Uterus (tissue), 2 donors: ENCODE results near the gene CTSC.

ENCODE experiments used
- CTCF ChIP-seq, 4 experiments: fragments of 200-600 bp in 2 of 4; fragments of 450-650 bp in 2 of 4; sonication (generic) in 2 of 4; IDR thresholded peaks; one replicate each; pipeline ENCODE4 v1.5.1; 2016 to 2019; ENCODE audit warnings: antibody characterized with exemption in 4 of 4, mild to moderate bottlenecking in 2 of 4, moderate library complexity in 1 of 4
- POLR2A ChIP-seq, 2 donors: fragments of 450-650 bp; IDR thresholded peaks; one replicate each; pipeline ENCODE4 v1.6.1; 2016; ENCODE audit warnings: antibody characterized with exemption in 2 of 2, mild to moderate bottlenecking in 1 of 2, moderate library complexity in 1 of 2

DNA sequence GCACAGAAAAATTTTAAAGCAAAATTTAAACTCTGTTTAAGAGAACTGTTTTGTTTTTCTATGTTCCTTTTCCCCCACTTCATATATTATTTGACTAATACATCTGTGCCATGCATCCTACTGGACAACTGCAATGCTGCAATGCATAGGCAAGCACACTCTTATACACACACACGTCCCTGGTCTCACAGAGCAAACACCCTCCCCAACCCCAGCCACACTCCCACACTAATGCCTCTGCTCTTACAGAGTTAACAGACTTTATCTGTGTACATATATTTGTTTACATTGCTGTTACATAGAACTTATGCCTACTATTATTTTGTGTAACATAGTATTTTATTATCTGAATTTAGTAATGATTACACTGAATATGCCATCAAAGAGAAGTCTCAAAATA is 25.5 kb upstream of the CTSC start:
- TF ChIP-seq CTCF (IDR thresholded peaks at IDR 0.05) (no peak), POLR2A (IDR thresholded peaks at IDR 0.05) (no peak)
